GM21390 (cell line): ENCODE results near the gene PCDHB5.
"Not testable (repeated sequence)": the region's sequence is repeated elsewhere in the genome, so short reads cannot be mapped to it uniquely, and the experiment has no call there.

Source experiments
- ATAC-seq: cut with Tn5 transposase; IDR thresholded peaks from one replicate; pipeline ENCODE4 v1.9.1; 2021; ENCODE audit not compliant: unreplicated experiment

Gene PCDHB5

DNA sequence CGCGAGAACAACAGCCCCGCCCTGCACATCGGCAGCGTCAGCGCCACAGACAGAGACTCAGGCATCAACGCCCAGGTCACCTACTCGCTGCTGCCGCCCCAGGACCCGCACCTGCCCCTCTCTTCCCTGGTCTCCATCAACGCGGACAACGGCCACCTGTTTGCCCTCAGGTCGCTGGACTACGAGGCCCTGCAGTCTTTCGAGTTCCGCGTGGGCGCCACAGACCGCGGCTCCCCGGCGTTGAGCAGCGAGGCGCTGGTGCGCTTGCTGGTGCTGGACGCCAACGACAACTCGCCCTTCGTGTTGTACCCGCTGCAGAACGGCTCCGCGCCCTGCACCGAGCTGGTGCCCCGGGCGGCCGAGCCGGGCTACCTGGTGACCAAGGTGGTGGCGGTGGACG is 16.6 kb downstream of the PCDHB5 start:
- ATAC-seq, result not testable (repeated sequence)

DNA sequence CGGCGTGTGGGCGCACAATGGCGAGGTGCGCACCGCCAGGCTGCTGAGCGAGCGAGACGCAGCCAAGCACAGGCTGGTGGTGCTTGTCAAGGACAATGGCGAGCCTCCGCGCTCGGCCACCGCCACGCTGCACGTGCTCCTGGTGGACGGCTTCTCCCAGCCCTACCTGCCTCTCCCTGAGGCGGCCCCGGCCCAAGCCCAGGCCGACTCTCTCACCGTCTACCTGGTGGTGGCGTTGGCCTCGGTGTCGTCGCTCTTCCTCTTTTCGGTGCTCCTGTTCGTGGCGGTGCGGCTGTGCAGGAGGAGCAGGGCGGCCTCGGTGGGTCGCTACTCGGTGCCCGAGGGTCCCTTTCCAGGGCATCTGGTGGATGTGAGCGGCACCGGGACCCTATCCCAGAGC is 17.1 kb downstream of the PCDHB5 start:
- not testable (repeated sequence) for ATAC-seq

DNA sequence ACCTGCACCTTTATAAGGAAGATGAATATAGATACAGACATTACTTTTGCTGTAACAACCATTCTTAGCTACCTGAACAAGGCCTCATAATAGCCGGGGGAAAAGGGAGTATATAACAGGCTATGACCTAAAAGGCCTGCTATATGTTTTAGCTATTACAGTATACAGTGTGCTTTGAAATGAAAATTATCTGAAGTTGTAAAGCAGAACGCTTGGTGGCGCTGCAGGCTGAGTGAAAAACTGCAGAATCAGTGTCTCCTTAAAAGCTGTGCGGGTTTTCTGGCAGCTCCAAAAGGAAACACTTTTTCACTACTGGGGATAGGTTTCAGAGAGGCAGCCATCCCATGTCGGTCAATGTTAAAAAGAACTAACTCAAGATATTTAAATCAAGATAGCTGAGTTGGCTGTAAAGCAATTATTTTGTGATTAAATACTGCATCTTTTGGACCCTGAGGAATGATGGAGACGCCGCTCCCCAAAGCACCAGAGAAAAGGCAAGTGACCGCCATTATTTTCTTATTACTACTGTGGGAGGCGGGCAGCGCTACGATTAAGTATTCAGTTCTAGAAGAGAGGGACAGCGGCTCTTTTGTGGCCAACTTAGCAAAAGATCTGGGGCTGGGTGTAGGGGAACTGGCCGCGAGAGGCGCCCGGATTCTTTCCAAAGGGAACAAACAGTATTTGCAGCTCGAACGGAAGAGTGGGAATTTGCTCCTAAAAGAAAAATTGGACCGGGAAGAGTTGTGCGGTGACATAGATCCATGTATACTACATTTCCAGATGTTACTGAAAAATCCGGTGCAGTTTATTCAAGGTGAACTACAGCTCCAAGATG is 20.8 kb downstream of the PCDHB5 start:
- ATAC-seq, result no peak

DNA sequence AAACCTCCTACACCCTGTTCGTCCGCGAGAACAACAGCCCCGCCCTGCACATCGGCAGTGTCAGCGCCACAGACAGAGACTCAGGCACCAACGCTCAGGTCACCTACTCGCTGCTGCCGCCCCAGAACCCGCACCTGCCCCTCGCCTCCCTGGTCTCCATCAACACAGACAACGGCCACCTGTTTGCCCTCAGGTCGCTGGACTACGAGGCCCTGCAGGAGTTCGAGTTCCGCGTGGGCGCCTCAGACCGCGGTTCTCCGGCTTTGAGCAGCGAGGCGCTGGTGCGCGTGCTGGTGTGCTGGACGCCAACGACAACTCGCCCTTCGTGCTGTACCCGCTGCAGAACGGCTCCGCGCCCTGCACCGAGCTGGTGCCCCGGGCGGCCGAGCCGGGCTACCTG is 22.4 kb downstream of the PCDHB5 start:
- ATAC-seq, result not testable (repeated sequence)

DNA sequence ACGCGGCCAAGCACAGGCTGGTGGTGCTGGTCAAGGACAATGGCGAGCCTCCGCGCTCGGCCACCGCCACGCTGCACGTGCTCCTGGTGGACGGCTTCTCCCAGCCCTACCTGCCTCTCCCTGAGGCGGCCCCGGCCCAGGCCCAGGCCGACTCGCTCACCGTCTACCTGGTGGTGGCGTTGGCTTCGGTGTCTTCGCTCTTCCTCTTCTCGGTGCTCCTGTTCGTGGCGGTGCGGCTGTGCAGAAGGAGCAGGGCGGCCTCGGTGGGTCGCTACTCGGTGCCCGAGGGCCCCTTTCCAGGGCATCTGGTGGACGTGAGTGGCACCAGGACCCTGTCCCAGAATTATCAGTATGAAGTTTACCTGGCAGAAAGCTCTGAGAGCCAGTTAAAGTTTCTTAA is 22.9 kb downstream of the PCDHB5 start:
- ATAC-seq, result not testable (repeated sequence)

DNA sequence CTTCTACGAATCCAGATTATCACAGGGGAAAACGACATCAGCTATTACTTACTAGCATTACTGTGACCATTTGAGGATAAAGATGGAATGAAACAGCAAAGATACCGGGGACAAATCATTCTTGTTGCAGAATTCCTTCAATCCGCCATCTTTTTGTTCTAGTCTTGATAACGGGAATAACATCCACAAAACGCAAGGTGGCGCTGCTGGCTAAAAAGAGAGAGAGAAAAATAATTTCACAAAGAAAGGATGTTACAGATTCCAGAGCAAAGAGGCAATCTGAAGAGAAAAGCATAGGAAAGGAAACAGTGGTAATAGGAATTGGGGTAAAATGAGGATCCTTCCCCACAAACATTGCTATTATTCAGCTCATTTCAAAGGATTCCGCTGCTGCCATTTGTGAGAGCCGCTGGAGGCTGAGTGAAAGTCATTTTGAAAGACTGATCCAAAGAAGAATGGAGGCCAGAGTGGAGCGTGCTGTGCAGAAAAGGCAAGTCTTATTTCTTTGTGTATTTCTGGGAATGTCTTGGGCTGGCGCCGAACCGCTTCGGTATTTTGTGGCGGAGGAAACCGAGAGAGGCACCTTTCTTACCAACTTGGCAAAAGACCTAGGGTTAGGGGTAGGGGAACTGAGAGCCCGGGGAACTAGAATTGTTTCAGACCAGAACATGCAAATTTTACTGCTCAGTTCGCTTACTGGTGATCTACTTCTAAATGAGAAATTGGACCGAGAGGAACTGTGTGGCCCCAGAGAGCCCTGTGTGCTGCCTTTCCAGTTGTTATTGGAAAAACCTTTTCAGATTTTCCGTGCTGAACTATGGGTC is 37.6 kb downstream of the PCDHB5 start, which contains the start of gene PCDHB7:
PCDHB7 (plus strand) TSS at position 264 of the 824 bp plus-strand sequence; CDS start at position 456, 192 bp downstream.
- ATAC-seq, result no peak

DNA sequence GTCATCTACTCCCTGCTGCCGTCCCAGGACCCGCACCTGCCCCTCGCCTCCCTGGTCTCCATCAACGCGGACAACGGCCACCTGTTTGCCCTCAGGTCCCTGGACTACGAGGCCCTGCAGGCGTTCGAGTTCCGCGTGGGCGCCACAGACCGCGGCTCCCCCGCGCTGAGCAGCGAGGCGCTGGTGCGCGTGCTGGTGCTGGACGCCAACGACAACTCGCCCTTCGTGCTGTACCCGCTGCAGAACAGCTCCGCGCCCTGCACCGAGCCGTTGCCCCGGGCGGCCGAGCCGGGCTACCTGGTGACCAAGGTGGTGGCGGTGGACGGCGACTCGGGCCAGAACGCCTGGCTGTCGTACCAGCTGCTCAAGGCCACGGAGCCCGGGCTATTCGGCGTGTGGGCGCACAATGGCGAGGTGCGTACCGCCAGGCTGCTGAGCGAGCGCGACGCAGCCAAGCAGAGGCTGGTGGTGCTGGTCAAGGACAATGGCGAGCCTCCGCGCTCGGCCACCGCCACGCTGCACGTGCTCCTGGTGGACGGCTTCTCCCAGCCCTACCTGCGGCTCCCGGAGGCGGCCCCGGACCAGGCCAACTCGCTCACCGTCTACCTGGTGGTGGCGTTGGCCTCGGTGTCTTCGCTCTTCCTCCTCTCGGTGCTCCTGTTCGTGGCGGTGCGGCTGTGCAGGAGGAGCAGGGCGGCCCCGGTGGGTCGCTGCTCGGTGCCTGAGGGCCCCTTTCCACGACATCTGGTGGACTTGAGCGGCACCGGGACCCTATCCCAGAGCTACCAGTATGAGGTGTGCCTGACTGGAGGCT is 39.5 kb downstream of the PCDHB5 start:
- ATAC-seq, result not testable (repeated sequence)

DNA sequence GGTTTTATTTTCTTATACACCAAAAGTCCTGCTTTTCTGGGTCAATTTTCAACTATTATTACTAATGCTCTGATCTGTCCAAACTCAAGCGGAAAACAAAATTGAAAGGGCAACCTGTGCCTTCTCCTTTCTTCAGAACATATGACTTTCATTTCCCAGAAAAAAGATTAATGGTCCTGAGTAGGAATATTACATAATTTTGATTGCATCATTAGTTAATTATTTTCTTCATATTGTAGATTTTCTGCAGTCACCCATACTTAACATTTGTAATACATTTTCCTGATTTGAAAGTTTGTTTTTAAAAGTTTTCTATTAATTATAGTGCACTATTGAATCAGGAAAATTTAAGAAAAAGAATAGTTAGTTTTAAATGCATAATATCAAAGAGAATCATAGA is 40.9 kb downstream of the PCDHB5 start:
- no peak for ATAC-seq

DNA sequence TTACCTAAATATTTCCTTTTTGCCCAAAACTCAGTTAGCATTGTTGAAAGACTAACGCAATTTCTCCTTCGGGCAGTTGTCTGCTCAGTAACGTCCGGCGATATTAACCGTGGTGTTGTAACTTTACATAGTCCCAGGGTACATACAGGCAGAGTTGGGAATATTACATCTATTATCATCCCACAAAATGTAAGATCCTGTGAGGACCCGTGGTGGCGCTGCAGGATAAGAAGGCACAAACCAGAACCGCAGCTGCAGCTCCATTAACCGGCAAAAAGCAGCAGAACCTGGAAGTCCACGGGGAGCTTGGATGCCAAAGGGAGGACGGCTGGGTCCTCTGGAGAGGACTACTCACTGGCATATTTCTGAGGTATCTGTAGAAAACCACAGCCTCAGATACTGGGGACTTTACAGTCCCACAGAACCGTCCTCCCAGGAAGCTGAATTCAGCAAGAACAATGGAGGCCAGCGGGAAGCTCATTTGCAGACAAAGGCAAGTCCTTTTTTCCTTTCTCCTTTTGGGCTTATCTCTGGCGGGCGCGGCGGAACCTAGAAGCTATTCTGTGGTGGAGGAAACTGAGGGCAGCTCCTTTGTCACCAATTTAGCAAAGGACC is 42.7 kb downstream of the PCDHB5 start, which contains the start of gene PCDHB8:
PCDHB8 (plus strand) TSS at position 214 of the 615 bp plus-strand sequence; CDS start at position 459, 245 bp downstream.
- ATAC-seq, result not testable (repeated sequence)

DNA sequence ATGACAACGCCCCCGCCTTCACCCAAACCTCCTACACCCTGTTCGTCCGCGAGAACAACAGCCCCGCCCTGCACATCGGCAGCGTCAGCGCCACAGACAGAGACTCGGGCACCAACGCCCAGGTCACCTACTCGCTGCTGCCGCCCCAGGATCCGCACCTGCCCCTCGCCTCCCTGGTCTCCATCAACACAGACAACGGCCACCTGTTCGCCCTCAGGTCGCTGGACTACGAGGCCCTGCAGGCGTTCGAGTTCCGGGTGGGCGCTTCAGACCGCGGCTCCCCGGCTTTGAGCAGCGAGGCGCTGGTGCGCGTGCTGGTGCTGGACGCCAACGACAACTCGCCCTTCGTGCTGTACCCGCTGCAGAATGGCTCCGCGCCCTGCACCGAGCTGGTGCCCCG is 44.4 kb downstream of the PCDHB5 start:
- not testable (repeated sequence) for ATAC-seq

DNA sequence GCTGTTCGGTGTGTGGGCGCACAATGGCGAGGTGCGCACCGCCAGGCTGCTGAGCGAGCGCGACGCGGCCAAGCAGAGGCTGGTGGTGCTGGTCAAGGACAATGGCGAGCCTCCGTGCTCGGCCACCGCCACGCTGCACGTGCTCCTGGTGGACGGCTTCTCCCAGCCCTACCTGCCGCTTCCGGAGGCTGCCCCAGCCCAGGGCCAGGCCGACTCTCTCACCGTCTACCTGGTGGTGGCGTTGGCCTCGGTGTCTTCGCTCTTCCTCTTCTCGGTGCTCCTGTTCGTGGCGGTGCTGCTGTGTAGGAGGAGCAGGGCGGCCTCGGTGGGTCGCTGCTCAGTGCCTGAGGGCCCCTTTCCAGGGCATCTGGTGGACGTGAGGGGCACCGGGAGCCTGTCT is 44.9 kb downstream of the PCDHB5 start:
- ATAC-seq, result not testable (repeated sequence)

DNA sequence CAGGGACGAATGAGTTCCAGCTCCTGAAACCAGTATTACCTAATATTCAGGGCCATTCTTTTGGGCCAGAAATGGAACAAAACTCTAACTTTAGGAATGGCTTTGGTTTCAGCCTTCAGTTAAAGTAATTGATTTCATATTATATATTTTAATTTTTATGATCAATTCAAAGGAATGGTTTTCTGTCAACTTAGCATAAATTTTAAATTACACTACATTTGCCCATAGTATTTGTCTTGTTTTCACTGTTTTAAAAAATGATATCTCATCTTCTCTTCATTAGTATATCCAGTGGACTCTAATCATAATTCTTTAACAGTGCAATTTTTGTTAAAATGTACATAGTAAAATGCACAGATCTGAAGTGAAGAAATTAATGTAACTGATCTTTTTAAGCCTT is 45.3 kb downstream of the PCDHB5 start:
- ATAC-seq, result no peak

DNA sequence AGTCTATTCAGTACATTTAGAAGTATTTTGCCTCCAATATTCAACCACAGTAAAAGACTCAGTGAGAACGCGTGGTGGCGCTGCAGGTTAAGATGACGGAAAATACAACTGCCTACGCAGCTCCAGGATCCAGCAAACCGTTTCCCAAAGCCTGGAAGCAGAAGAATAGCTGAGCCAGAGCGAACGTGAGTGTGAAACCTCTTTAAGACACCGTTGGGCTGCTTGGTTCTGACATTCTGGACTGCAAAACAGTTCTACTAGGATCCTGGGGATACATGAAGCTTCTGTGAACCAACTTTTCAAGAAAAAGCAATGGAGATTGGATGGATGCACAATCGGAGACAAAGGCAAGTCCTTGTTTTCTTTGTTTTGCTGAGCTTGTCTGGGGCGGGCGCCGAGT is 47.2 kb downstream of the PCDHB5 start, which contains the start of gene PCDHB16:
PCDHB16 (plus strand) TSS at position 140 of the 400 bp plus-strand sequence; CDS start at position 313, 173 bp downstream.
- ATAC-seq, result no peak

DNA sequence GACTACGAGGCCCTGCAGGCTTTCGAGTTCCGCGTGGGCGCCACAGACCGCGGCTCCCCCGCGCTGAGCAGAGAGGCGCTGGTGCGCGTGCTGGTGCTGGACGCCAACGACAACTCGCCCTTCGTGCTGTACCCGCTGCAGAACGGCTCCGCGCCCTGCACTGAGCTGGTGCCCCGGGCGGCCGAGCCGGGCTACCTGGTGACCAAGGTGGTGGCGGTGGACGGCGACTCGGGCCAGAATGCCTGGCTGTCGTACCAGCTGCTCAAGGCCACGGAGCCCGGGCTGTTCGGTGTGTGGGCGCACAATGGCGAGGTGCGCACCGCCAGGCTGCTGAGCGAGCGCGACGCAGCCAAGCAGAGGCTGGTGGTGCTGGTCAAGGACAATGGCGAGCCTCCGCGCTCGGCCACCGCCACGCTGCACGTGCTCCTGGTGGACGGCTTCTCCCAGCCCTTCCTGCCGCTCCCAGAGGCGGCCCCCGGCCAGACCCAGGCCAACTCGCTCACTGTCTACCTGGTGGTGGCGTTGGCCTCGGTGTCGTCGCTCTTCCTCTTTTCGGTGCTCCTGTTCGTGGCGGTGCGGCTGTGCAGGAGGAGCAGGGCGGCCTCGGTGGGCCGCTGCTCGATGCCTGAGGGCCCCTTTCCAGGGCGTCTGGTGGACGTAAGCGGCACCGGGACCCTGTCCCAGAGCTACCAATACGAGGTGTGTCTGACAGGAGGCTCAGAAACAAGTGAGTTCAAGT is 49.3 kb downstream of the PCDHB5 start:
- not testable (repeated sequence) for ATAC-seq

DNA sequence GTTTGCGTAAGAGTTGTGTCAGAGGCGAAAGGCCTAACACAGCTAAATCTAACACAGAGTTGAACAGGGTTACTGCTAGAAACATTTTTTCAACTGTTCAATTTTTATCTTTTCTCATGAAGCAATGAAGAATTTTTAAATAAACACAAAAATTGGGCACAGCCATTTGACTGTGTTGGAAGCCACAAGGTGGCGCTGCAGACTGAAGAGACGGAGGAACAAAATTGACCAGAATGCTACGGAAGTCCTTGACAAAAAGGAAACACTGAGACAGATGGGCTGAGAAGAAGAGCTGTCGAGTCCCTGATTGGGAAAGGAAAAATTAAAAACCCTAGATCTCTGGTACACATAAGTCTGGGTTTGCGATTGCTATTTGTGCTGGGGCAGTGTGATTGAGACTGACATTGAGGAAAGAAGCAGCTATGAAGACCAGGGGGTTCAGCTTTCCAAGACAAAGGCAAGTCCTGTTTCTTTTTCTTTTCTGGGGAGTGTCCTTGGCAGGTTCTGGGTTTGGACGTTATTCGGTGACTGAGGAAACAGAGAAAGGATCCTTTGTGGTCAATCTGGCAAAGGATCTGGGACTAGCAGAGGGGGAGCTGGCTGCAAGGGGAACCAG is 52.0 kb downstream of the PCDHB5 start, which contains the start of gene PCDHB9:
PCDHB9 (plus strand) TSS at position 265 of the 616 bp plus-strand sequence; CDS start at position 423, 158 bp downstream.
- ATAC-seq, result no peak
